ENCODE measurements around the gene DOK7. TPM values are rescaled to one million over a fixed set of nuclear protein-coding genes. Genes with fewer than 3 reads are reported as not detected.

The DOK7 gene
- total RNA-seq, 6 experiments from 2014 or later: 0.73 to 2.4 (median 1.5) TPM

GRCh38 chr4:3476936-3477749 is 14.0 kb downstream of the DOK7 start:
- Histone ChIP-seq H3K9me3 (no peaks in the 10 kb centered on the region), H3K27me3 (no peaks in the 10 kb centered on the region), H3K36me3 (no peaks in the 10 kb centered on the region), H3K27ac (no peak overlapping the region), H3K4me1 (no peaks in the 10 kb centered on the region), H3K4me3 (no peak overlapping the region)
- intact Hi-C loops (cut with DNase I): no loop called here
- DNase-seq: peak in 1 of 3 donors; percentile 14
- no peak for ATAC-seq
- 62% methylated on average over 2 of the region's 27 CpGs for WGBS (ENCODE audit: insufficient coverage, low coverage, low lambda C conversion rate, missing lambda C conversion rate)
- TF ChIP-seq POLR2A (IDR thresholded peaks at IDR 0.05): no peak

- DNase-seq: no peak
- WGBS (ENCODE audit: insufficient coverage, low coverage, low lambda C conversion rate, missing lambda C conversion rate): no CpG with 5 or more reads among the region's 23 CpGs
These were observed 14.8 kb downstream of the DOK7 start for GRCh38 chr4:3477750-3478430.

GRCh38 chr4:3478446-3479357 is 15.6 kb downstream of the DOK7 start:
- WGBS (ENCODE audit: insufficient coverage, low coverage, low lambda C conversion rate, missing lambda C conversion rate): 90% methylated on average over 6 of the region's 35 CpGs
- TF ChIP-seq CTCF (IDR thresholded peaks at IDR 0.05): no peak
- no peak for TF ChIP-seq POLR2A (IDR thresholded peaks at IDR 0.05)
- DNase-seq: no peak
- no peaks in the 10 kb centered on the region for H3K9me3 ChIP-seq
- H3K27me3 ChIP-seq: no peaks in the 10 kb centered on the region
- H3K4me1 ChIP-seq: no peaks in the 10 kb centered on the region
- intact Hi-C loops (cut with DNase I): no loop called here
- ATAC-seq: no peak
- H3K4me3 ChIP-seq: no peak overlapping the region
- no peak overlapping the region for H3K27ac ChIP-seq
- H3K36me3 ChIP-seq: no peaks in the 10 kb centered on the region

More at GRCh38 chr4:3477750-3478430, 14.8 kb downstream of the DOK7 start:
- ATAC-seq: no peak
- H3K27ac ChIP-seq: no peak overlapping the region
- intact Hi-C loops (cut with DNase I): no loop called here
- H3K9me3 ChIP-seq: no peaks in the 10 kb centered on the region
- TF ChIP-seq CTCF (IDR thresholded peaks at IDR 0.05) (no peak), POLR2A (IDR thresholded peaks at IDR 0.05) (no peak)
- no peaks in the 10 kb centered on the region for H3K36me3 ChIP-seq
- H3K4me1 ChIP-seq: no peaks in the 10 kb centered on the region
- no peaks in the 10 kb centered on the region for H3K27me3 ChIP-seq
- no peak overlapping the region for H3K4me3 ChIP-seq

- no peak overlapping the region for H3K27ac ChIP-seq
- WGBS (ENCODE audit: insufficient coverage, low coverage, low lambda C conversion rate, missing lambda C conversion rate): 34% methylated on average over 5 of the region's 25 CpGs
- ATAC-seq: peak; percentile 28 to 48 (median 46)
- peak in 1 of 3 donors; percentile 62 for DNase-seq
- no peaks in the 10 kb centered on the region for H3K36me3 ChIP-seq
- H3K27me3 ChIP-seq: no peaks in the 10 kb centered on the region
- H3K4me1 ChIP-seq: no peaks in the 10 kb centered on the region
- no peak for TF ChIP-seq CTCF (IDR thresholded peaks at IDR 0.05)
- TF ChIP-seq POLR2A (IDR thresholded peaks at IDR 0.05): no peak
- intact Hi-C loops (cut with DNase I): no loop called here
- no peak overlapping the region for H3K4me3 ChIP-seq
- H3K9me3 ChIP-seq: no peaks in the 10 kb centered on the region
These were observed 16.4 kb downstream of the DOK7 start for GRCh38 chr4:3479358-3480101.
